GM19043 (cell line): Measurements from ENCODE around the gene COL23A1.

ENCODE experiments used
- ATAC-seq: cut with Tn5 transposase; IDR thresholded peaks from one replicate; pipeline ENCODE4 v1.9.1; 2021; ENCODE audit warnings: low read depth; ENCODE audit not compliant: unreplicated experiment

The COL23A1 gene

GRCh38 chr5:178536541-178537466, 53.4 kb downstream of the COL23A1 start:
- ATAC-seq: no peak

GRCh38 chr5:178535299-178536175, 54.7 kb downstream of the COL23A1 start:
- no peak for ATAC-seq

- ATAC-seq: no peak
These were observed 57.1 kb downstream of the COL23A1 start for GRCh38 chr5:178533136-178533535.

- no peak for ATAC-seq
These were observed 57.5 kb downstream of the COL23A1 start for GRCh38 chr5:178532666-178533065.

DNA sequence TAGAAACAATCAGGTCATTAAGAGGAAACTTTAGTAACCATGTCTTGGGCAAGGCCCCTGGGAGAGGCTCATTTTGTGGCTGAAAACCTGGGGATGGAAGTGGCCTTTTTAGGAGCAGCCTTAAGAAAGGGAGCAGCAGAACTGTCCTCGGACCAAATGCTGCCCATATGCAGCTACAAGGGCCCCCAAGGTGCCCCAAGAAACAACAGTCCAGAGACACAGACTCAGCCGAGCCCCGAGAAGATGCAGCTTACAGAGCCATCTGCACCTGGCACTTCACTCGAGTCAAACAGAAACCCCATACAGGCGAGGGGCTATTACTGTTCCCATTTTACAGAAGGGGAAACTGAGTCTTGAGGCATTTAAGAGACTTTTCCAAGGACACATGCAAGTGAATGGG, 58.0 kb downstream of the COL23A1 start:
- ATAC-seq: no peak

GRCh38 chr5:178531786-178532185, 58.4 kb downstream of the COL23A1 start:
- ATAC-seq: no peak

DNA sequence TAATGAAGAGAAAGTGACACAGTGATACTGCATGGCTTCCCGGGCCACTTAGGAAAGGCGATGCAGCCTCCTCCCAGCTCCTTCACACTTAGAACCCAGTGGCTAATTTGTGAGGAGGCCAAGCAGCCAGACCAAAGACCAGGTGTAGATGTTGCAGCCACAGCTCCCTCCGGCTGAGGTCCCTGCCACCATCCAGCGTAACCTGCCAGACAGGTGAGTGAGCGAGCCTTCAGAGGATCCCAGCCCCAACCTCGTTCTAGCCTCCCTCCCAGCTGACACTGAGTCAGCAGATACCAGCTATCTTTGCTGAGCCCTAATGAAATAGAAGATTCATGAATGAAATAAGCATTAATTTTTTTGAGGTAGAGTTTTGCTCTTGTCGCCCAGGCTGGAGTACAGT, 59.7 kb downstream of the COL23A1 start:
- no peak for ATAC-seq

GRCh38 chr5:178529080-178529479, 61.1 kb downstream of the COL23A1 start:
- ATAC-seq: no peak

- ATAC-seq: no peak
These were observed 62.5 kb downstream of the COL23A1 start for GRCh38 chr5:178527458-178528307.

GRCh38 chr5:178526773-178527457, 63.3 kb downstream of the COL23A1 start:
- ATAC-seq: no peak

DNA sequence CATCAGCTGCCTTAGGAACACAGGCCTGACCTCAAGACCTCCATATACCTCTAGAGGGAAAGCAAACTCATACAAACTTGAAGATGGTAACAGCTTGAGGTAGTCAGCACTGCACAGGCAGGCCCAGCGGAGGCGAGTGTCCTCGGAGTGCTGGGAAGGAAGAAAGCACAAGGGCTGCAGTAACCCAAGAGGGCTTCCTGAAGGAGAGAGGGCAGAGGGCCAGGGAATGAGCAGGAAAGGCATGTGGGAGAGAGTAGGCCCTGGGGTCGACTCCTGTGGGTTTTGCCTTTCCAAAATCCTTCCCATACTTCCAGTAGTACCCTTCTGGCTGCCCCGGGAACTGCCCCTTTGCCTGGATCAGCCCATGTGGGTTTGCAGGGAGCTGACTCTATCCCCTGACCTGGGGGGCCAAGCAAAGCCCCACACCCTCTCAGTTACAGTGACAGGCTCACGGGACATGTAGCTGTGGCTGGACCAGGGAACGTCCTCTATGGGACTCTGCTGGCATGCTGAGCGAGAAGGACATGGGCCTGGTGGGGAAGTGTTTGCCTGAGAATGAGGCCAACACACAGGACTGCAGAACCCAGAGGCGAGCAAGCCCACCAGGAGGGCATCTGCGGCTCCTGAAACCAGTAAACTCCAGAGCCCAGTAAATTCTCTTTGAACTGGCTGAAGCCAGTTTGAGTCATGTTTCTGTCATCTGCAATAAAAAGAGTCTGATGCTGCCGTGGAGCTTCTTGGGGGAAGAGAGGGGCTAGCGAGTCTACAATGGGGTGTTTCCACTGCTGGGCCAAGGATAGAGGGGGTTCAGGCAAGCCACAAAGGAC, 64.1 kb downstream of the COL23A1 start:
- no peak for ATAC-seq

GRCh38 chr5:178524093-178524882, 65.9 kb downstream of the COL23A1 start:
- ATAC-seq: no peak

DNA sequence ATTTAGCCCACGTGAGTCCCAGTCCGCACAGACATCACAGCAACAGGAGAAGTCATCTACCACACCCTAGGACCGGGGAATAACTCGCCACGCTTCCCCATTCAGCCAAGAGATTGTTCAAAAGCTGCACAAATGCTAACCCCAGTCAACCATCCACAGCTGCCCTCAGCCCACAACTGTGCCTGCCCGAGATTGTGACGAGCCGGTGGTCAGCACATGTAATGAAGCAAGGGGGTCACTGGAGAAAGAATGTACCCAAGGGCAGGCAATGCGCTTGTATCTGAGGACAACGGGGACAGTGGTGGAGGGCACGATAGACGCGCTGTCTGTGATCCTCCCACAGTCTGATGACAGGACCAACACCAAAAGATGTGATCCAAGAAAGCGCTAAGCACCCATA, 67.8 kb downstream of the COL23A1 start:
- ATAC-seq: no peak

DNA sequence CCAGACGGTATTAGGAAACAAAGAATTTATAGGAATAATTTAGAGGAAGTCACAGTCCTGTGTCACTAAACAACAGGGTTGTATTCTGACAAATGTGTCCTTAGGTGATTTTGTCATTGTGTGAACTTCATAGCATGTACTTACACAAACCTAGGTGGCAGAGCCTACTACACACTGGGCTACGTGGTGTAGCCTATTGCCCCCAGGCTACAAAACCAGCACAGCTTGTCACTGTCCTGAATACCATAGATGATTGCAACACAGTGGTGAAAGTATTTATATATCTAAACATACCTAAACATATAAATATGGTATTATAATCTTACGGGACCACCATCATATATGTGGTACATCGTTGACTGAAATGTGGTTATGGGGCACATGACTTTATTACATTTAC, 69.3 kb downstream of the COL23A1 start:
- ATAC-seq: no peak

- ATAC-seq: no peak
These were observed 70.4 kb downstream of the COL23A1 start for GRCh38 chr5:178519804-178520203.

DNA sequence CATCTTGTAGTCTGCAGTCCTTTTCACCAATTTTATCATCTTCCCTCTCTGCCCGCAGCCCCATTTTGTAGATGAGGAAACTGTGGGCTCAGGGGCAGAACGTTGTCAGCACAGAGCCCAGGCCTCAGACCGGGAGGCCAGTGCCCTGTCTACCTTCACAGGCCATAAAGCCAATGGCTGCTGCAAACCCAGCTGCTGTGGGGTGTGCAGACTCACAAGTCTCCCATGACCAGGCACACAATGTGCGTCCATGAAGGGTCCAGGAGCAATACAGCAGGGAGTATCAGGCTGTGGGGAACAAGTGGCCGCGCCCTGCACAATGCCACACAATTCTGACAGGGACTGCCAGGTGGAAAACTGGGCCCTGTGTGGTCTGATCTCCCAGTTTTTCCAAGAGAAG, 71.0 kb downstream of the COL23A1 start:
- no peak for ATAC-seq

- ATAC-seq: no peak
These were observed 73.5 kb downstream of the COL23A1 start for GRCh38 chr5:178516504-178517235.
